Keratinocyte (primary cell): Measurements from ENCODE around the gene SLAMF8. TPM values are rescaled to one million over a fixed set of nuclear protein-coding genes. Genes with fewer than 3 reads are reported as not detected.

ENCODE experiments used
- DNase-seq: peaks from one replicate; pipeline ENCODE4 v3.0.0-alpha.2; 2011; ENCODE audit warnings: low read depth, missing footprints, low spot score
- FAIRE-seq: peaks from 2 replicates; lab custom pipeline; 2011; peaks lifted over from hg19 to GRCh38; lab: Jason Lieb, UNC
- H2AFZ ChIP-seq: 2 replicates; pipeline ENCODE4 v1.6.0; 2012; ENCODE audit warnings: low read length, control low read depth, inconsistent platforms; ENCODE audit not compliant: control insufficient read depth
- H3K27ac ChIP-seq: 2 replicates; pipeline ENCODE4 v1.5.1; 2011; ENCODE audit warnings: low read length; ENCODE audit not compliant: control insufficient read depth, insufficient read depth
- H3K27me3 ChIP-seq: 3 replicates; pipeline ENCODE4 v1.6.0; 2011; ENCODE audit warnings: low read length; ENCODE audit not compliant: control insufficient read depth, insufficient read depth; ENCODE audit errors: extremely low read depth
- H3K36me3 ChIP-seq, 2 experiments: 2 replicates in 1 of 2; 3 replicates in 1 of 2; pipeline ENCODE4 v1.5.1; 2011; ENCODE audit warnings: low read length in 2 of 2, mild to moderate bottlenecking in 1 of 2; ENCODE audit not compliant: control insufficient read depth in 2 of 2, insufficient read depth in 2 of 2; ENCODE audit errors: extremely low read depth in 1 of 2
- H3K4me1 ChIP-seq: 3 replicates; pipeline ENCODE4 v1.5.1; 2011; ENCODE audit warnings: low read length; ENCODE audit not compliant: control insufficient read depth, insufficient read depth; ENCODE audit errors: extremely low read depth
- H3K4me2 ChIP-seq: 3 replicates; pipeline ENCODE4 v1.6.0; 2011; ENCODE audit warnings: low read depth, low read length; ENCODE audit not compliant: control insufficient read depth, insufficient read depth; ENCODE audit errors: extremely low read depth
- H3K4me3 ChIP-seq, 3 experiments: fragments of 200-600 bp in 1 of 3; sonication (generic) in 1 of 3; 2 replicates in 2 of 3; 3 replicates in 1 of 3; pipeline ENCODE4 v1.5.1; 2011 to 2016; ENCODE audit warnings: low read length in 3 of 3, mild to moderate bottlenecking in 3 of 3, control low read depth in 2 of 3, inconsistent platforms in 1 of 3, low read depth in 1 of 3, mixed read lengths in 1 of 3, mixed run types in 1 of 3, moderate library complexity in 1 of 3; ENCODE audit not compliant: control insufficient read depth in 2 of 3, insufficient read depth in 2 of 3; ENCODE audit errors: extremely low read depth in 1 of 3
- H3K79me2 ChIP-seq: 2 replicates; pipeline ENCODE4 v1.6.0; 2012; ENCODE audit warnings: low read length; ENCODE audit not compliant: control insufficient read depth, insufficient read depth
- H3K9ac ChIP-seq: 3 replicates; pipeline ENCODE4 v1.6.0; 2011; ENCODE audit warnings: low read length; ENCODE audit not compliant: control insufficient read depth, insufficient read depth; ENCODE audit errors: extremely low read depth
- H3K9me1 ChIP-seq: 3 replicates; pipeline ENCODE4 v1.6.0; 2011; ENCODE audit warnings: low read length; ENCODE audit not compliant: control insufficient read depth, insufficient read depth; ENCODE audit errors: extremely low read depth
- H3K9me3 ChIP-seq: 2 replicates; pipeline ENCODE4 v1.5.1; 2012; ENCODE audit warnings: low read depth, low read length; ENCODE audit not compliant: control insufficient read depth
- H4K20me1 ChIP-seq: 3 replicates; pipeline ENCODE4 v1.6.0; 2011; ENCODE audit warnings: low read length; ENCODE audit not compliant: control insufficient read depth, insufficient read depth; ENCODE audit errors: extremely low read depth
- EZH2 ChIP-seq: IDR thresholded peaks from one replicate; pipeline ENCODE4 v1.6.1; 2012; ENCODE audit warnings: inconsistent platforms, mild to moderate bottlenecking, low read length, moderate library complexity
- dilution Hi-C: fragments of 300-500 bp; cut with MboI; formaldehyde crosslinking; loops from one replicate; pipeline ENCODE4 v1.7.0; 2020; ENCODE audit warnings: low sequenced_read_pairs; ENCODE audit not compliant: extremely low pct_ligation_motif_present
- polyA plus RNA-seq, 5 experiments: library from polyadenylated mRNA; depleted of rRNA in 3 of 5; stranded (reverse) in 3 of 5; stranded (forward) in 1 of 5; unstranded in 1 of 5; fragments of >200 nt; gene quantifications; 1 replicate in 1 of 5; 2 replicates in 3 of 5; 3 replicates in 1 of 5; pipeline versions ENCODE4 v1.2.1 to v1.2.3, GENCODE V29; 2011 to 2012; ENCODE audit warnings: missing spikeins in 2 of 5, low read depth in 1 of 5, low replicate concordance in 1 of 5
- TF ChIP-seq, protein P1 (sequence below), 3 experiments: IDR thresholded peaks in 1 of 3; conservative IDR thresholded peaks in 1 of 3; optimal IDR thresholded peaks in 1 of 3; 2 replicates in 2 of 3; 3 replicates in 1 of 3; pipeline versions ENCODE3 to v1.5.1; 2011; ENCODE audit warnings: low read length in 3 of 3, mild to moderate bottlenecking in 3 of 3, moderate library complexity in 2 of 3, control low read depth in 1 of 3, inconsistent platforms in 1 of 3; ENCODE audit not compliant: insufficient read depth in 2 of 3; ENCODE audit errors: extremely low read depth in 1 of 3

The SLAMF8 gene
- polyA plus RNA-seq, 1 donor (not counting 4 experiments of a cell fraction or from before 2014, with no cell fraction given) = not detected

DNA sequence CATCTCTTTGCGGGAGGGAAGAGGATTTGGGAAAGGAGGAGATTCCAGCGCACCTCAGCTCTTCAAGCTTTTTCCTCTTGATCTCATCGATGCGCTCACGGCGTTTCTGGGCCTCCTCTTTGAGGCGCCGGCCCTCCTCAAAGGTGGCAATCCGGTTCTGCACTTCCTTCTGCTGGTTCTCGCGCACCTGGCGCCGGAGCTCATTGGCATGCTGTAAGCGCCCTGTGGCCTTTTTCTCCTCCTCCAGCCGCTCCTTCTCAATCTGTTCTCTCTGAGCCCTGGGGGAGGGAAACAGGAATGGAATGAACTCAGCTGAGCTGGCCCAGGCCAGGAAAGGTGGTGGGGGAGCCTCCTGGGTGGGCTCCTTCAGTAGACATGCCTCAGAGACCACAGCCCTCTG lies 46.2 kb downstream of the SLAMF8 start:
- Histone ChIP-seq H3K4me1 (peaks cover 48% of the 10 kb centered on the region), H3K79me2 (no peaks in the 10 kb centered on the region), H3K27me3 (no peaks in the 10 kb centered on the region), H3K9me1 (peaks cover 4% of the 10 kb centered on the region), H3K27ac (no peak overlapping the region), H2AFZ (peak overlapping the region; percentile 69), H3K36me3 (no peaks in the 10 kb centered on the region), H3K9ac (no peak overlapping the region), H3K4me2 (peak overlapping the region; percentile 39), H3K4me3 (peak overlapping the region in 1 of 3 experiments; percentile 26), H3K9me3 (no peaks in the 10 kb centered on the region), H4K20me1 (no peaks in the 10 kb centered on the region)
- no peak for DNase-seq
- FAIRE-seq = no peak
- dilution Hi-C loops = no loop called here
- TF ChIP-seq, protein P1, sequence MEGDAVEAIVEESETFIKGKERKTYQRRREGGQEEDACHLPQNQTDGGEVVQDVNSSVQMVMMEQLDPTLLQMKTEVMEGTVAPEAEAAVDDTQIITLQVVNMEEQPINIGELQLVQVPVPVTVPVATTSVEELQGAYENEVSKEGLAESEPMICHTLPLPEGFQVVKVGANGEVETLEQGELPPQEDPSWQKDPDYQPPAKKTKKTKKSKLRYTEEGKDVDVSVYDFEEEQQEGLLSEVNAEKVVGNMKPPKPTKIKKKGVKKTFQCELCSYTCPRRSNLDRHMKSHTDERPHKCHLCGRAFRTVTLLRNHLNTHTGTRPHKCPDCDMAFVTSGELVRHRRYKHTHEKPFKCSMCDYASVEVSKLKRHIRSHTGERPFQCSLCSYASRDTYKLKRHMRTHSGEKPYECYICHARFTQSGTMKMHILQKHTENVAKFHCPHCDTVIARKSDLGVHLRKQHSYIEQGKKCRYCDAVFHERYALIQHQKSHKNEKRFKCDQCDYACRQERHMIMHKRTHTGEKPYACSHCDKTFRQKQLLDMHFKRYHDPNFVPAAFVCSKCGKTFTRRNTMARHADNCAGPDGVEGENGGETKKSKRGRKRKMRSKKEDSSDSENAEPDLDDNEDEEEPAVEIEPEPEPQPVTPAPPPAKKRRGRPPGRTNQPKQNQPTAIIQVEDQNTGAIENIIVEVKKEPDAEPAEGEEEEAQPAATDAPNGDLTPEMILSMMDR (optimal IDR thresholded peaks at IDR 0.05 in 1 of 3, IDR thresholded peaks at IDR 0.05 in 1 of 3, conservative IDR thresholded peaks at IDR 0.05 in 1 of 3; ENCODE audit: extremely low read depth in 1 of 3, insufficient read depth in 2 of 3, low read length in 3 of 3) = no peak
- TF ChIP-seq EZH2 = no peak

DNA sequence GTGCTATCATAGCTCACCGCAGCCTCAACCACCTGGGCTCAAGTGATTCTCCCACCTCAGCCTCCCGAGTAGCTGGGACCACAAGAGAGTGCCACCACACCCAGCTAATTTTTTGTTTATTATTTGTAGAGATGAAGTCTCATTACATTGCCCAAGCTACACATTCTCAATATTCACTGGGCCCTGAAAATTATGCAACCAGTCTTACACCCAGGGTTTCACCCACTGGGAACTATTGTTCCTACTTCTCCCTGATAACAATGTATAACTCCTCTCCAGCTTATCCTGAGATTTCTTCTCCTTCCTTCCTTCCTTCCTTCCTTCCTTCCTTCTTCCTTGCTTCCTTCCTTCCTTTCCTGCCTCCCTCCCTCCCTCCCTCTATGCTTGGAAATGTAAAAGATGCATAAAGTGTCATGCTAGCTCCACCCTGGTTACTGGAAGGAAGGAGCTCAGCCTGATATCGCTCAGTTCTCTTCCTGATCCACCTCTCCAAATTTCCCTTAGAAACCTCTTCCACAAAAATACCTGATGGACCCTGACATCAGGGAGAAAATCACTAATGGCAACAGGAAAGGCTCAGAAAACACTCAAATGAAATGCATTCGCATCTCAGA lies 47.0 kb downstream of the SLAMF8 start:
- H3K27ac ChIP-seq = no peak overlapping the region
- dilution Hi-C loops = no loop called here
- H4K20me1 ChIP-seq = no peaks in the 10 kb centered on the region
- H3K9me1 ChIP-seq = peaks cover 2% of the 10 kb centered on the region
- H2AFZ ChIP-seq = no peak overlapping the region
- no peaks in the 10 kb centered on the region for H3K9me3 ChIP-seq
- H3K9ac ChIP-seq = no peak overlapping the region
- H3K27me3 ChIP-seq = no peaks in the 10 kb centered on the region
- no peaks in the 10 kb centered on the region for H3K79me2 ChIP-seq
- no peak for TF ChIP-seq EZH2
- TF ChIP-seq, protein P1 (optimal IDR thresholded peaks at IDR 0.05 in 1 of 3, IDR thresholded peaks at IDR 0.05 in 1 of 3, conservative IDR thresholded peaks at IDR 0.05 in 1 of 3; ENCODE audit: extremely low read depth in 1 of 3, insufficient read depth in 2 of 3, low read length in 3 of 3) = no peak
- H3K4me1 ChIP-seq = peaks cover 45% of the 10 kb centered on the region
- H3K4me3 ChIP-seq = no peak overlapping the region
- no peak overlapping the region for H3K4me2 ChIP-seq
- FAIRE-seq = no peak
- H3K36me3 ChIP-seq = no peaks in the 10 kb centered on the region
- DNase-seq = no peak
